Activated CD4-positive, alpha-beta T cell treated with anti-CD3 and anti-CD28 coated beads, Interleukin-2, amount 50 U/mL, for 24 hours (primary cell): ENCODE results near the gene GKN2.

Source experiments
- DNase-seq, 2 donors: peaks; one replicate each; pipeline ENCODE4 v3.0.0-alpha.2; 2020; ENCODE audit warnings: low read depth in 1 of 2, low spot score in 1 of 2

The GKN2 gene

GRCh38 chr2:68952887-68953521 lies at the start of gene GKN2:
Gene GKN2, minus strand, starts transcription at chr2:68952893. Its CDS starts 32 bp downstream, at chr2:68952861.
- DNase-seq = no peak

- DNase-seq = no peak
Observed at GRCh38 chr2:69001879-69002278, 49.2 kb upstream of the GKN2 start.

GRCh38 chr2:68997401-68997800 lies 44.7 kb upstream of the GKN2 start:
- DNase-seq = no peak

- no peak for DNase-seq
Observed at GRCh38 chr2:68995916-68996315, 43.2 kb upstream of the GKN2 start.

GRCh38 chr2:68994864-68995263 lies 42.2 kb upstream of the GKN2 start:
- no peak for DNase-seq

GRCh38 chr2:68993660-68994059 lies 41.0 kb upstream of the GKN2 start:
- no peak for DNase-seq

GRCh38 chr2:68992933-68993332 lies 40.2 kb upstream of the GKN2 start:
- DNase-seq = no peak

GRCh38 chr2:68992341-68992740 lies 39.6 kb upstream of the GKN2 start:
- no peak for DNase-seq

- DNase-seq = no peak
Observed at GRCh38 chr2:68989035-68989434, 36.3 kb upstream of the GKN2 start.

- DNase-seq = no peak
Observed at GRCh38 chr2:68987021-68987503, 34.4 kb upstream of the GKN2 start.

GRCh38 chr2:68980956-68981355 lies 28.3 kb upstream of the GKN2 start:
- no peak for DNase-seq

- DNase-seq = no peak
Observed at GRCh38 chr2:68978098-68978497, 25.4 kb upstream of the GKN2 start.

GRCh38 chr2:68977453-68977852 lies 24.8 kb upstream of the GKN2 start:
- DNase-seq = no peak

GRCh38 chr2:68975844-68976243 lies 23.2 kb upstream of the GKN2 start:
- DNase-seq = no peak

GRCh38 chr2:68974946-68975665 lies 22.4 kb upstream of the GKN2 start:
- no peak for DNase-seq

- DNase-seq = no peak
Observed at GRCh38 chr2:68974251-68974650, 21.6 kb upstream of the GKN2 start, which contains the start of gene GKN1. Gene GKN1, plus strand, starts transcription at chr2:68974636. Its CDS starts 42 bp downstream, at chr2:68974678.

- no peak for DNase-seq
Observed at GRCh38 chr2:68971591-68972231, 19.0 kb upstream of the GKN2 start.

- no peak for DNase-seq
Observed at GRCh38 chr2:68970566-68971265, 18.0 kb upstream of the GKN2 start.

- DNase-seq = no peak
Observed at GRCh38 chr2:68969736-68970490, 17.2 kb upstream of the GKN2 start.

GRCh38 chr2:68968221-68968620 lies 15.5 kb upstream of the GKN2 start:
- DNase-seq = no peak

GRCh38 chr2:68964282-68964681 lies 11.6 kb upstream of the GKN2 start:
- DNase-seq = no peak
